DOHH2 (cell line): ENCODE data around the gene CUZD1.
"Not testable (repeated sequence)": the region's sequence is repeated elsewhere in the genome, so short reads cannot be mapped to it uniquely, and the experiment has no call there.

Experiments
- H3F3A ChIP-seq: fragments of 200-600 bp; sonication (generic), shearing (Covaris generic); 2 replicates; pipeline ENCODE4 v1.6.0; 2016; ENCODE audit warnings: antibody characterized with exemption, mild to moderate bottlenecking; ENCODE audit not compliant: control insufficient read depth, insufficient read depth
- H3K27ac ChIP-seq: fragments of 200-600 bp; sonication (generic); 2 replicates; pipeline ENCODE4 v1.5.1; 2014; ENCODE audit warnings: low read depth, mild to moderate bottlenecking, low read length, moderate library complexity
- H3K27me3 ChIP-seq: fragments of 200-600 bp; sonication (generic); 2 replicates; pipeline ENCODE4 v1.6.1; 2014; ENCODE audit warnings: mild to moderate bottlenecking, low read length, mixed read lengths; ENCODE audit not compliant: control insufficient read depth
- H3K36me3 ChIP-seq: fragments of 200-600 bp; sonication (generic); 2 replicates; pipeline ENCODE4 v1.6.1; 2014; ENCODE audit warnings: mild to moderate bottlenecking, low read length, moderate library complexity, mixed read lengths; ENCODE audit not compliant: control insufficient read depth
- H3K4me1 ChIP-seq: fragments of 200-600 bp; sonication (generic); 2 replicates; pipeline ENCODE4 v1.6.1; 2014; ENCODE audit warnings: mild to moderate bottlenecking, low read length, mixed read lengths; ENCODE audit not compliant: control insufficient read depth
- H3K4me2 ChIP-seq: fragments of 200-600 bp; sonication (generic); 2 replicates; pipeline ENCODE4 v1.6.0; 2014; ENCODE audit warnings: mild to moderate bottlenecking, low read length, moderate library complexity
- H3K4me3 ChIP-seq: fragments of 200-600 bp; sonication (generic); 2 replicates; pipeline ENCODE4 v1.5.1; 2014; ENCODE audit warnings: mild to moderate bottlenecking, low read length, mixed read lengths
- H3K79me2 ChIP-seq: fragments of 200-600 bp; sonication (generic); 2 replicates; pipeline ENCODE4 v1.6.1; 2014; ENCODE audit warnings: mild to moderate bottlenecking, low read length, mixed read lengths; ENCODE audit not compliant: control insufficient read depth
- H3K9me2 ChIP-seq: fragments of 200-600 bp; sonication (generic); replicated peaks from 2 replicates; pipeline ENCODE4 v1.6.1; 2014; ENCODE audit warnings: mild to moderate bottlenecking, low read length, mixed read lengths; ENCODE audit not compliant: control insufficient read depth
- H3K9me3 ChIP-seq: fragments of 200-600 bp; sonication (generic); 2 replicates; pipeline ENCODE4 v1.6.1; 2014; ENCODE audit warnings: antibody characterized with exemption, low read length, mixed read lengths; ENCODE audit not compliant: control insufficient read depth, insufficient read depth
- H4K20me1 ChIP-seq: fragments of 200-600 bp; sonication (generic); 2 replicates; pipeline ENCODE4 v1.6.0; 2014; ENCODE audit warnings: low read depth, mild to moderate bottlenecking, antibody characterized with exemption, low read length, moderate library complexity; ENCODE audit not compliant: control insufficient read depth, insufficient read depth
- EZH2phosphoT487 ChIP-seq: fragments of 200-600 bp; sonication (generic); IDR thresholded peaks from 2 replicates; pipeline ENCODE4 v1.6.1; 2017; ENCODE audit warnings: borderline replicate concordance, mild to moderate bottlenecking, antibody characterized with exemption, low read length, moderate library complexity, mixed read lengths
- TF ChIP-seq, protein P1 (sequence below): fragments of 200-600 bp; sonication (generic); IDR thresholded peaks from one replicate; pipeline ENCODE4 v1.5.1; 2014; ENCODE audit warnings: antibody characterized with exemption, mild to moderate bottlenecking, low read depth, low read length; ENCODE audit not compliant: poor library complexity, severe bottlenecking

Gene CUZD1

DNA sequence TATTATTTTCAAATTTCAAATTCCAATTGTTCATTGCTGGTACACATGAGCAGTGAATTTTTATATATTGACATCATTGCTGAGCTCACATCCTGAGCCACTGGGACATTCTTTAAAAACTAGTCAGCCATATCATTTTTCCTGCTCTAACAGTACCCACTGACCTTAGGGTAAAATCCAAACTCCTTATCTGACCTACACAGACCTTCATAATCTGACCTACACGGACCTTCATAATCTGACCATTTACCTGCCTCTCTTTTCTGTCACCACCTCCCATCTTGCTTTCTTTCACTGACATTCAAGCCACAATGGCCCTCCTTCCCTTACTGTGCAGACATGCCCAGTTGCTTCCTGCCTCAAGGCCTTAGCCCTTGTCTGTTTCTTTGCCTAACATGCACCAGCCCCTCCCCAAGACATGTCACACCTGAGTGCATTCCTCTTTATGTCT, 16.1 kb upstream of the CUZD1 start:
- no peaks in the 10 kb centered on the region for H3K27me3 ChIP-seq
- H3K9me2 ChIP-seq, result no peaks in the 10 kb centered on the region
- H3F3A ChIP-seq, result no peaks in the 10 kb centered on the region; the same call in 1 of the 2 replicates
- no peaks in the 10 kb centered on the region for H4K20me1 ChIP-seq
- H3K4me2 ChIP-seq, result no peak overlapping the region
- no peak overlapping the region for H3K27ac ChIP-seq
- no peaks in the 10 kb centered on the region for H3K9me3 ChIP-seq
- no peaks in the 10 kb centered on the region for H3K4me1 ChIP-seq
- H3K79me2 ChIP-seq, result peaks cover 76% of the 10 kb centered on the region
- no peak overlapping the region for H3K4me3 ChIP-seq
- no peaks in the 10 kb centered on the region; the same call in 1 of the 2 replicates for H3K36me3 ChIP-seq
- TF ChIP-seq, protein P1, sequence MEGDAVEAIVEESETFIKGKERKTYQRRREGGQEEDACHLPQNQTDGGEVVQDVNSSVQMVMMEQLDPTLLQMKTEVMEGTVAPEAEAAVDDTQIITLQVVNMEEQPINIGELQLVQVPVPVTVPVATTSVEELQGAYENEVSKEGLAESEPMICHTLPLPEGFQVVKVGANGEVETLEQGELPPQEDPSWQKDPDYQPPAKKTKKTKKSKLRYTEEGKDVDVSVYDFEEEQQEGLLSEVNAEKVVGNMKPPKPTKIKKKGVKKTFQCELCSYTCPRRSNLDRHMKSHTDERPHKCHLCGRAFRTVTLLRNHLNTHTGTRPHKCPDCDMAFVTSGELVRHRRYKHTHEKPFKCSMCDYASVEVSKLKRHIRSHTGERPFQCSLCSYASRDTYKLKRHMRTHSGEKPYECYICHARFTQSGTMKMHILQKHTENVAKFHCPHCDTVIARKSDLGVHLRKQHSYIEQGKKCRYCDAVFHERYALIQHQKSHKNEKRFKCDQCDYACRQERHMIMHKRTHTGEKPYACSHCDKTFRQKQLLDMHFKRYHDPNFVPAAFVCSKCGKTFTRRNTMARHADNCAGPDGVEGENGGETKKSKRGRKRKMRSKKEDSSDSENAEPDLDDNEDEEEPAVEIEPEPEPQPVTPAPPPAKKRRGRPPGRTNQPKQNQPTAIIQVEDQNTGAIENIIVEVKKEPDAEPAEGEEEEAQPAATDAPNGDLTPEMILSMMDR, result no peak
- no peak for TF ChIP-seq EZH2phosphoT487

DNA sequence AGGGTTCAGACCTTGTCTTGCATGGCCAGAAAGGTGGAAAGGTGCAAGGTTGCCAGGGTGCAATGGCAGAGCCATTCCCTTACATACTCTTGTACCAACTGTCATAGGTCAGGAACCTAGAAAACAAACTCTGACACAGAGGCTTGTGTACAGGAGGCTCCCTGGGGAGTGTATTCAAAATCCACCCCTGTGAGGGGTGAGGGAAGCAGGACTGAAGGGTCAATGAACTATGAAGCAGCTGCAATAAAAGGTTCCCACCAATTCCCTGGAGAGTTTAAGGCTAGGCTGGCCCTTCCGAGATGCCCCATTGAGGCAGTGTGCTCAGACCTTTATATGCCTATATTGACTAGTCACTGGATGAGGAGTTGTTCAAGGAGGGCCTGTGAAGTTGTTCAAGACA, 13.9 kb upstream of the CUZD1 start:
- no peak overlapping the region for H3K4me2 ChIP-seq
- H3K79me2 ChIP-seq, result peaks cover 56% of the 10 kb centered on the region
- no peaks in the 10 kb centered on the region; the same call in 1 of the 2 replicates for H3K36me3 ChIP-seq
- H3K9me2 ChIP-seq, result no peaks in the 10 kb centered on the region
- H3K27me3 ChIP-seq, result no peaks in the 10 kb centered on the region
- no peaks in the 10 kb centered on the region for H4K20me1 ChIP-seq
- no peaks in the 10 kb centered on the region; the same call in 1 of the 2 replicates for H3F3A ChIP-seq
- H3K9me3 ChIP-seq, result no peaks in the 10 kb centered on the region
- H3K27ac ChIP-seq, result no peak overlapping the region
- no peaks in the 10 kb centered on the region for H3K4me1 ChIP-seq
- H3K4me3 ChIP-seq, result no peak overlapping the region
- TF ChIP-seq, protein P1, result no peak
- TF ChIP-seq EZH2phosphoT487, result no peak

DNA sequence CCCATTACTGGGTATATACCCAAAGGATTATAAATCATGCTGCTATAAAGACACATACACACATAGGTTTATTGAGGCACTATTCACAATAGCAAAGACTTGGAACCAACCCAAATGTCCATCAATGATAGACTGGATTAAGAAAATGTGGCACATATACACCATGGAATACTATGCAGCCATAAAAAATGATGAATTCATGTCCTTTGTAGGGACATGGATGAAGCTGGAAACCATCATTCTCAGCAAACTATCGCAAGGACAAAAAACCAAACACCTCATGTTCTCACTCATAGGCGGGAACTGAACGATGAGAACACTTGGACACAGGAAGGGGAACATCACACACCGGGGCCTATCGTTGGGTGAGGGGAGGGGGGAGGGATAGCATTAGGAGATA, 12.4 kb upstream of the CUZD1 start:
- not testable (repeated sequence) for H3K4me2 ChIP-seq, H3F3A ChIP-seq, H3K27ac ChIP-seq, H4K20me1 ChIP-seq, H3K36me3 ChIP-seq, H3K4me1 ChIP-seq, H3K4me3 ChIP-seq, H3K27me3 ChIP-seq, H3K9me2 ChIP-seq, H3K9me3 ChIP-seq
- peaks cover 45% of the 10 kb centered on the region for H3K79me2 ChIP-seq

DNA sequence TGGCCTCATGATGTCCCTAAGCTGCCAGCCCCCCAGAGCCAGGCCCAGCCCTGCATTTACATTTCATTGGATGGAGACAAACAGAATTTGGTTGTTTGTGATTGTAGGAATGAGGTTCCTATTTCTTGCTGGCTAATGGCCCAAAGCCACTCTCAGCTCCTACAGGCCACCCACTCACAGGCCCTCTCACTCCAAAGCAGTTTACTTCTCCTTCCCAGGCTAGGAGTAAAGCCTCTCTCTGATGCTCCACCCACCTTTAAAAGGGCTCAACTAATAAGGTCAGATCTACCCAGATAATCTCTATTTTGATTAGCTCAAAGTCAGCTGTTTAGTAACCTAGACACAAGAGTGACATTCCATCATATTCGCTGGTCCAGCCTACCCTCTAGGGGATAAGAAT, 11.2 kb upstream of the CUZD1 start:
- no peak overlapping the region for H3K27ac ChIP-seq
- H3K36me3 ChIP-seq, result peaks cover 5% of the 10 kb centered on the region
- no peaks in the 10 kb centered on the region for H3K4me1 ChIP-seq
- H4K20me1 ChIP-seq, result no peaks in the 10 kb centered on the region
- H3F3A ChIP-seq, result no peaks in the 10 kb centered on the region; the same call in 1 of the 2 replicates
- no peak overlapping the region for H3K4me2 ChIP-seq
- H3K9me2 ChIP-seq, result no peaks in the 10 kb centered on the region
- H3K4me3 ChIP-seq, result no peak overlapping the region
- TF ChIP-seq, protein P1, result no peak
- TF ChIP-seq EZH2phosphoT487, result no peak
- no peaks in the 10 kb centered on the region for H3K27me3 ChIP-seq
- H3K79me2 ChIP-seq, result peaks cover 36% of the 10 kb centered on the region
- no peaks in the 10 kb centered on the region for H3K9me3 ChIP-seq
